GM18951 (cell line): ENCODE measurements around the gene PVALEF.

Experiments
- POLR2A ChIP-seq: IDR thresholded peaks from 4 replicates; pipeline ENCODE4 v1.6.1; 2011; ENCODE audit warnings: mild to moderate bottlenecking; ENCODE audit not compliant: insufficient read length, insufficient read depth; ENCODE audit errors: extremely low read depth
- in situ Hi-C: fragments of 300-500 bp; cut with MboI; formaldehyde crosslinking; loops from one replicate; pipeline ENCODE4 v1.12.0; 2022; ENCODE audit warnings: low sequenced_read_pairs, mixed read lengths, inconsistent platforms; ENCODE audit not compliant: unreplicated experiment

PVALEF gene

GRCh38 chr17:81165246-81166032 is at the start of gene PVALEF:
Gene PVALEF, plus strand, starts transcription at chr17:81165507. Its CDS starts 15,720 bp downstream, at chr17:81181227.
- TF ChIP-seq POLR2A, result no peak
- in situ Hi-C loops, result no loop called here

- TF ChIP-seq POLR2A, result no peak
- in situ Hi-C loops, result no loop called here
Observed at GRCh38 chr17:81115749-81116464, 49.4 kb upstream of the PVALEF start.

- in situ Hi-C loops, result no loop called here
- TF ChIP-seq POLR2A, result no peak
Observed at GRCh38 chr17:81116704-81117103, 48.6 kb upstream of the PVALEF start.

- in situ Hi-C loops, result no loop called here
- TF ChIP-seq POLR2A, result no peak
Observed at GRCh38 chr17:81117672-81118198, 47.6 kb upstream of the PVALEF start.

- in situ Hi-C loops, result no loop called here
- no peak for TF ChIP-seq POLR2A
Observed at GRCh38 chr17:81118308-81119221, 46.7 kb upstream of the PVALEF start.

DNA sequence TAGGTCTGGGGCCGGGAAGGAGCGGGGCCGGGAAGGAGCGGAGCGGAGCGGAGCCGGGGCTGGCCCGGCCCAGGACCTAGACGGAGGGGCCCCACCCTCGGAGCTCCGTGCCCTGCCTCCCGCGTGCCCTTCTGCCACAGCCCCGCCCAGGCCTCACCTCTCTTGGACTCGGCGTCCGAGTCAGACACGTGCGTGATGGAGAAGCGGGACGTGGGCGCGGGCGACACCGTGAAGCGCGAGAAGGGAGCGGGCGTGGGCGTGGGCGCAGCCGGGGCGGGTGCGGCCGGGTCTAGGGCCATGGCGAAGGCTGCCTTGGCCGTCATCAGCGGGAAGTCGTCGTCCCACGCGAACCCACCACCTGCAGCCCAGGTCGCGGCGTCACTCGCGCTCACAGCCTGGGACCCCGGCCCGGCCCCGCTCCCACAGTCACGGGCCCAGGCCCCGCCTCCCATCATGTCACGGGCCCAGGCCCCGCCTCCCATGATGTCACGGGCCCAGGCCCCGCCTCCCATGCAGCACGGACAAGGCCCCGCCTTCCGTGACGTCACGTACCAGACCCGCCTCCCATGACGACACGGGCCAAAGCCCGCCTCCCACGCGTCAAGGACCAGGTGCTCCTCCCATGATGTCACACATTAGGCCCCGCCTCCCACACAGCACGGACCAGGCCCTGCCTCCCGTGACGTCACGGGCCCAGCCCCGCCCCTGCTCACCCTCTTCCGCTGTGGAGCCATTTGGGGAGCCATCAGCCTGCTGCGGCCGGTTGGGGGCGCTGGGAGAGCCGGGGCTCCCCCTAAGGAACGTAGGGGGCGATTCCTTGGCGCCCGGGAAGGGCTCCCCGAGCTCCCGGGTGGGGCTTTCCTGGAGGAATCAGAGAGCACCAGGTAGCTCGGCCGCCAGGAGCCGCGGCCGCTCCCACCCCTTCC is 45.8 kb upstream of the PVALEF start:
- in situ Hi-C loops, result no loop called here
- TF ChIP-seq POLR2A, result no peak

GRCh38 chr17:81120149-81120484 is 45.2 kb upstream of the PVALEF start:
- TF ChIP-seq POLR2A, result no peak
- in situ Hi-C loops, result no loop called here

DNA sequence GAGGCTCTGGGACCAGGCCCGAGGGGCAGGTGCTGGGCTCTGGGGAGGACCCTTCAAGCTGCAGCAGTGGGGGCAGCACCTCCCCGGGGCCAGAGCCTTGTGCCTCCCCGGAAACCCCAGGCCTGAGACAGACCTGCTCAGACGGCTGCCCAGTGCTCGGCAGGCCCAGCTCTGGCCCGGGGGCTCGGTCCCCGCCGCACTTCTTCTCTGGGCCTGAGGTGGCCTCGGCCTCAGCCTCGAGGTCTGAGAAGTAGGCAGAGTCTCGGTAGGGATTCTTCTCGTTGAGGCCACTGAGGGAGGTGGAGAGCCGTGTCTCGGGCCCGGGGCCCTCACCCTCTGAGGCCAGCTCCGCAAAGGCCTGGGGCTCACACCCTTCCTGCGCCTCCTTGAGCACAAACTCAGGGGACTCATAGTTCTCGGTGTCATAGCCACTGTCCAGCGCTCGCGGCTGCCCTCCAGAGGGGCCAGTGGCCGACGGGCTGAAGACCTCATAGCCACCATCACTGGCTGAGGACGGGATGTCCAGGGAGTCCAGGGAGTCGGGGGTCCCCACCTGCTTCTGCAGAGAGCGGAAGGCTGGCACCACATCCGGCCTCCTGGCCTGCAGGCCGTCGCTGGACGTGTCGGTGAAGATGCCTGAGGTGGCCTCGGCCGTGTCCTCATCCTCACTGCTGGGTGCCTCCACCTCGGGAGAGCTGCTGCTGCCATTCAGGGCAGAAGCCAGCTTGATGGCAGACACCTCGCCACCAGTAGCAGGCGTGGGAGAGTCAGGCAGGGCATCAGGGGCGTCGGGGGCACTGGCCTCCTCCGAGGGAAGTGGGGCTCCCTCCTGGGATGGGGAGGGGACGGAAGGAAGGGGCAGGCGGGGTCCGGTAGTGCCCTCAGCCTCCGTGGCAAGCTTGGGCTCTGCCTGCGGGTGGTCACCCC is 44.3 kb upstream of the PVALEF start:
- in situ Hi-C loops, result no loop called here
- no peak for TF ChIP-seq POLR2A

DNA sequence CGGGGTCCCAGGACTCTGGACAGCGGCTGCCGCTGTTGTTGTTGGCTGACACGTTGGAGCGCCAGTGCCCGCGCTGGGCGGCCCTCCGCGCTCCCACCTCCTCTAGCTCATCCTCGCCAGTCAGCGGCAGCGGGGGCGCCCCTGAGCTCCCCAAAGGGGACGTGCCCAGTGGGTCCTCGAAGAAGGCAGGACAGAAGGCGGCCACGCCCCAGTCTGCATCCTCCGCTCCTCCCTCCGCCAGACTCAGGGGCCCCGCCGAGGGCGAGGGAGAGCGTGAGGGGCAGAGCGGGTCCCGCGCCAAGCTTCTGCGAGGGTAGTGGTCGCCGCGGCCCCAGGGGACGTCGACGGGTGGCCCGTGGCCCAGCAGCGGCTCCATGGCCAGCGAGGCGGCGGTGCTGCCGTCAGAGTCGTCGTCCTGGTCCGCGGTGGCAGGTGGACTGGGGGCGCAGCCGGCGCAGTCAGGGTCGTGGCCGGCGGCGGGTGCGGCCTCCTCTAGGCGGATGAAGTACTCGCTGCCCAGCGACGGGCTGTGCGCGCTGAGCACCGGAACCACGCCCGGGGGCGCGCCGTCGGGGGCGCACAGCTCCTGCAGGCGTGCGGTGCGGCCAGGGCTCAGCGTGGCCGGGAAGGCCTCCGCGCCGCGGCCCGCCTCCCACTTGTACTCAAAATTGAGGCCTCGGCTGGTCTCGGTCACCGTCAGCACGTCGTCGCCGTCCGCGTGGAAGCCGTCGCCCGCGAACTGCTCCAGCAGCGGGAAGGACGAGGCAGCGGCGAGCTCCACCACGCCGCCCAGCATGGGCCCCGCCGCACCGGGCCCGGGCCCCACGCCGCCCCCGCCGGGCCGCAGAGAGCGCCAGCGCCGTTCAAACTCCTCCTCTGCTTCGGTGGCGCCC is 43.2 kb upstream of the PVALEF start:
- TF ChIP-seq POLR2A, result no peak
- in situ Hi-C loops, result no loop called here
